Measurements from ENCODE around the gene MVB12B.

DNA sequence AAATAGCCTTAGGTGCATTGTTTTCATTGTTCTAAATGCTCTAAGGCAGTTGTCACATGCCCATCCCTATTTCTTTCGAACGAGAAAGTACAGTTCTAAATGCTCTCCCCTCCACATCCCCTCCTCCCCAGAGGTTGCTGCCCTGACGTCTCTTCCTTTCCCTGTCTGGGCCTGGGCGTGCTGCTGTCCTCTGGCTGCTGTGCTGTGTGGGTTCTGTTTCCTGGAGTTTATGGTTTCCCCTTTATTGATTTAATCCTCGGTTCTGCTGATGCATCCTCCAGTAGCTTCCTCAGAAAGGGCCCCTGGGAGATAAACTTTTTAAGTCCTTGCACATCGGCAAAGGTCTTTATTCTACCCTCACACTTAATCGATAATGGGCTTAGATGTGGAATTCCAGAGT lies 48.8 kb downstream of the MVB12B start:
- TF ChIP-seq GABPA (IDR thresholded peaks at IDR 0.05; ENCODE audit: borderline replicate concordance, insufficient read depth, low read length) (no peak), KDM1A (IDR thresholded peaks at IDR 0.05; ENCODE audit: borderline replicate concordance, low read length) (no peak), TAF7 (optimal IDR thresholded peaks at IDR 0.05; ENCODE audit: borderline replicate concordance, low read depth, low read length) (no peak), CTCF (IDR thresholded peaks at IDR 0.05; ENCODE audit: control extremely low read depth in 1 of 3, insufficient read depth in 1 of 3, low read depth in 1 of 3, low read length in 3 of 3) (no peak), POLR2AphosphoS5 (IDR thresholded peaks at IDR 0.05; ENCODE audit: low read depth, low read length) (no peak)
